AG09309 (cell line): ENCODE results near the gene AMZ1.
"Not testable (repeated sequence)": the region's sequence is repeated elsewhere in the genome, so short reads cannot be mapped to it uniquely, and the experiment has no call there.

Experiments
- DNase-seq: peaks from one replicate; pipeline ENCODE4 v3.0.0-alpha.2; 2010; ENCODE audit warnings: low read depth
- H3K4me3 ChIP-seq: 2 replicates; pipeline ENCODE4 v1.5.1; 2011; ENCODE audit warnings: mild to moderate bottlenecking, low read depth, low read length, moderate library complexity; ENCODE audit not compliant: control insufficient read depth
- TF ChIP-seq, protein P1 (sequence below): IDR thresholded peaks from 2 replicates; pipeline ENCODE4 v1.5.1; 2011; ENCODE audit warnings: mild to moderate bottlenecking, low read depth, low read length, inconsistent platforms; ENCODE audit not compliant: insufficient read depth, control insufficient read depth; ENCODE audit errors: missing control alignments

AMZ1 gene

DNA sequence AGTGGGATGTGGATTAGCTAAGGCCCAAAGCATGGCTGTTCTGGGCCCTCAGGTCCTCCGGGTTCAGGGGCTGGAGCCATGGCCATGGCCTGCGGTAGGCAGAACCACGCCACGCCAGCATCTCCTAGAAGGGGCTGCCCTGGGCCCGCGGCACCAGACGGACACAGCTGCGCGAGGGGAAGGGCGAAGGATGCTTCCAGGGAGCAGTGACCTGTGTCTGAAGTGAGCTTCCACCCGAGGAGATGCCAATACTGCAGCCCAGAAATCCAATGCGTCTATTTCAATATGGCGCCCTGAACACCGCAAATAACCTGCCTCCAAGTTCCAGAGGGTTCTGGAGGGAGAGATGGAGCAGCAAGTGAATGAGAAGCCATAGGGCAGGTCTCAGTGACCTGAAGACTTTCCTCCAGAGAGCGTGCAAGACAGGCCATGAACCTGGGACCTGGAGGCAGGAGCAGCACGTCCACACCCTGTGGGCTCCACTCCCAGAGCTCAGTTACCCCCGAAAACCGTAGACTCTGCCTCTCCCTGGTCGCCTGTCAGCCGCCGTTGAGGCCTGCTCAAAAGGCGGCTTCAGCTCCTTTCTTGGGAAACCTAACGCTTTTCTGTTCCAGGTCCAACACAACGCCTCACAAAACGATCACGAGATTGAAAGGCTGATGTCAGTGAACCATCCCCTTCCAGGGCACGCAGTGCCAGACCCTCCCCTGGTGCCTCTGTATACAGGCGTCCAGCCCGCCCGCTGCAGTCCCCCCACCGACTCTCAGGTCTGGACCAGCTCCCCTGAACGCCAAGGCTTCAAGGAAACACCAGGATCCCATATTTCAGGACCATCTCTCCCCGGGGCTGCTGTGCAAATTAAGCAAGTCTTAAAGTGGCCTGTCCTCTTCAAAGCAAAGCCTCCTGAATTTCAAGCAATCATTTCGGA lies 37.4 kb downstream of the AMZ1 start:
- TF ChIP-seq, protein P1, sequence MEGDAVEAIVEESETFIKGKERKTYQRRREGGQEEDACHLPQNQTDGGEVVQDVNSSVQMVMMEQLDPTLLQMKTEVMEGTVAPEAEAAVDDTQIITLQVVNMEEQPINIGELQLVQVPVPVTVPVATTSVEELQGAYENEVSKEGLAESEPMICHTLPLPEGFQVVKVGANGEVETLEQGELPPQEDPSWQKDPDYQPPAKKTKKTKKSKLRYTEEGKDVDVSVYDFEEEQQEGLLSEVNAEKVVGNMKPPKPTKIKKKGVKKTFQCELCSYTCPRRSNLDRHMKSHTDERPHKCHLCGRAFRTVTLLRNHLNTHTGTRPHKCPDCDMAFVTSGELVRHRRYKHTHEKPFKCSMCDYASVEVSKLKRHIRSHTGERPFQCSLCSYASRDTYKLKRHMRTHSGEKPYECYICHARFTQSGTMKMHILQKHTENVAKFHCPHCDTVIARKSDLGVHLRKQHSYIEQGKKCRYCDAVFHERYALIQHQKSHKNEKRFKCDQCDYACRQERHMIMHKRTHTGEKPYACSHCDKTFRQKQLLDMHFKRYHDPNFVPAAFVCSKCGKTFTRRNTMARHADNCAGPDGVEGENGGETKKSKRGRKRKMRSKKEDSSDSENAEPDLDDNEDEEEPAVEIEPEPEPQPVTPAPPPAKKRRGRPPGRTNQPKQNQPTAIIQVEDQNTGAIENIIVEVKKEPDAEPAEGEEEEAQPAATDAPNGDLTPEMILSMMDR, result no peak
- no peak overlapping the region for H3K4me3 ChIP-seq
- no peak for DNase-seq

DNA sequence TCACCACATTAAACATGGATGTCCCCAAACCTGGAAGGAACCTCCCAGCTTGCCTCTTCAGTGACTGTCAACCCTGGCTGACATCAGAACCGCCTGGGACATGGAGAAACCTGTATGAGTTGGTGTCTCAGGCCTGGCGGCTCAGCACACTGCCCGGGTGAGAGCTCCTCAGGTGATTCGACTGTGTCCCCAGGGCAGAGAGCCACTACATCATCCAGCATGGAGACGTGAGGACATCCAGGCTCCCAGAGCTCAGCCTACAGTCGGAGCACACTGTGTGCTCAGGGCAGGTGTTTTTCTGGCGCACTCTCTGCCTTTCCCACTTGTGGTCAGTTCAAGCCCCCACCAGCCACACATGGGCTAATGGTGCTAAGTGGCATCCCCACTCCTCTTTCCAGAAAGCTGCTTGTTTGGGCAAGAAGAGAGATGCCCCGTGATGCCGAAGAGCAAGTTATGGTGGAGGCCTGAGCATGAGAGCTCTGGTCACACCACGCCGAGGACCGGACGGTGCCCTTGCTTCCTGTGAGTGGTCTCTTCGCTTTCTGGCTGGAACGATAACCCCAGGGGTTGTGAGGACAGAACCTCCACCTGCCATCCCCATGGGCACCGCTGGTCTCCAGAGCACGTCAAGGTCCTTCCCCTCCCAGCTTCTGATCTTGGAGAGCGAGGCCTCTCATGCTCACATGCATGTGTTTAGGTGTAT lies 38.5 kb downstream of the AMZ1 start:
- H3K4me3 ChIP-seq, result no peak overlapping the region
- TF ChIP-seq, protein P1, result no peak
- DNase-seq, result no peak

DNA sequence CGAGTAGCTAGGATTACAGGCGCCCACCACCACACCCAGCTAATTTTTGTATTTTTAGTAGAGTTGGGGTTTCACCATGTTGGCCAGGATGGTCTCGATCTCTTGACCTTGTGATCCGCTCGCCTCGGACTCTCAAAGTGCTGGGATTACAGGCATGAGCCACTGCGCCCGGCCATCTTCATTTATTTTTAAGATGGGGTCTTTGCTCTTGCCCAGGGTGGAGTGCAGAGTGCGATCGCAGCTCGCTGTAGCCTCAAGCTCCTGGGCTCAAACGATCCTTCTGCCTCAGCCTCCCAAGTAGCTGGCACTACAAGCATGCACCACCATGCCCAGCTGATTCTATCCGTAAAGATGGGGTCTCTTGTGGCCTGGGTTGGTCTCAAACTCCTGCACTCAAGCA lies 39.2 kb downstream of the AMZ1 start:
- not testable (repeated sequence) for DNase-seq, H3K4me3 ChIP-seq

DNA sequence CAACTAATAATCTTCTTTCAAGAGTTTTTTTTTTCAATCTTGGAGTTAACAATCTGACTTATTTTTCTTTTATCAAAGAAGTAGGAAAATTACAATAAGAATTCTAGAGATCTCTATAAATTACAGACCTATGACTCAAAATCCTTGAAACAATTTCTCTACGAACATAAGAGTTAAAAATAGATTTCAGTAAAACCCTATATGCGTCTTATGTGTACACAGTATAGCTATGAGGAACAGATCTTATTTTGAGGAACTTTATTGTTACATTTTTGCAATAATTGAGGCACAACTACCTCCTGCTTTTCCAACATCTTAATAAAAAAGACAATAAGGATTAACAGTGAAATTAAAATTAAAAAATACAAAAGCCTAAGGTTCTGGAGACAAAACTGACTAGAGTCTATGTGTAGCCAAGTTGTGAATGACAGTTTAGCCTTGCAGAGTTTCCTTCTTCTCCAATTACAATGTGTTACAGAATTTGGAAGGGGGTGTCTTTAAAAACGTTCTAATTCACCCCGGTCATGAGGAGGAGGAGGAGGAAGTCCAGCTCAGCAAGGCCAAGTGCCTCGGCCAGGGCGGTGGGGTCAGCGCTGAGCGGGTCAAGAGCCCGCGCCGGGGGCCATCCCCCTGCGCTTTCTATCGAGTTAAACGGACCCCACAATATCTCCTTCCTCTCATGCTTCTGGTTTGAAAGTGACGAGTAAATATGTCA lies 40.5 kb downstream of the AMZ1 start:
- TF ChIP-seq, protein P1, result no peak
- H3K4me3 ChIP-seq, result no peak overlapping the region
- DNase-seq, result no peak

DNA sequence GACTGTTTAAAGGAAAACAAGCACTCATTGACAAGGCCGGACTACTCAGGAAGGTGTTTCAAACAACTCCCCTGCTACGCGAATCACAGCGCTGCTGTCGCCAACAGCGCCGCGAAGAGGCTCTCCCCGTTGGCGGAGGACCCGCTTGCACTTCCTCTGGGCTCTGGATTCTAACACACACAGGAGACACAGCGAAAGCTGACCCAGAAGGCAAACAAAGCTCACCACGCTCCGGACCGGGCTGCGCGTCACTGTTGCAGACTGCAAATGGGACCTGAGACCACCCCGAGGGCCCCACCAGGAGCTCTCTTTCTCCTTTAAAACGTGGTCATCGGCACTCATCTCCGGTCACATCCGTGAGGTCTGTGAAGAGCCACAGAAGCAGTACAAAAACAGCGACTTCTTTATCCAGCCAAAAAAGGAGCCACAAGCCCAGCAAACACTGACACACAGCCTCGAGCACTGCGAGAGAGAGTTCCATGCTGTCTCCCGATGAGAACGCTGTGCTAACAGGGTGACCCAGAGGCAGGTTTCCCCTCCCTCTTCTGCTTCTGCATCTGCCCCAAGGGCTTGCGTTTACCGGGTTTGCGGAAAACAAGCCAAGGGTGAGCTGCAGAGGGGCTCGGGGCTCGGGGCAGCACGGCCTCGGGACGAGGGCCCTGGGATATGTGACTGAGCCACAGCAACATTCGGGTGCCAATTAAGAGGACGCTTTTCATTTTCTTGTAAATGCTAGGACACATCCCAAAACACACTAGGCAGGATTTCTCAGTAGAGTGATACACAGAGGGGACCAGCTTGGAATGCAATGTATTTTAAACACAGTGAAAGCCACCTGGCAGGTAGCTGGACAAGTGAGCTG lies 41.3 kb downstream of the AMZ1 start:
- DNase-seq, result no peak
- TF ChIP-seq, protein P1, result no peak
- H3K4me3 ChIP-seq, result no peak overlapping the region

DNA sequence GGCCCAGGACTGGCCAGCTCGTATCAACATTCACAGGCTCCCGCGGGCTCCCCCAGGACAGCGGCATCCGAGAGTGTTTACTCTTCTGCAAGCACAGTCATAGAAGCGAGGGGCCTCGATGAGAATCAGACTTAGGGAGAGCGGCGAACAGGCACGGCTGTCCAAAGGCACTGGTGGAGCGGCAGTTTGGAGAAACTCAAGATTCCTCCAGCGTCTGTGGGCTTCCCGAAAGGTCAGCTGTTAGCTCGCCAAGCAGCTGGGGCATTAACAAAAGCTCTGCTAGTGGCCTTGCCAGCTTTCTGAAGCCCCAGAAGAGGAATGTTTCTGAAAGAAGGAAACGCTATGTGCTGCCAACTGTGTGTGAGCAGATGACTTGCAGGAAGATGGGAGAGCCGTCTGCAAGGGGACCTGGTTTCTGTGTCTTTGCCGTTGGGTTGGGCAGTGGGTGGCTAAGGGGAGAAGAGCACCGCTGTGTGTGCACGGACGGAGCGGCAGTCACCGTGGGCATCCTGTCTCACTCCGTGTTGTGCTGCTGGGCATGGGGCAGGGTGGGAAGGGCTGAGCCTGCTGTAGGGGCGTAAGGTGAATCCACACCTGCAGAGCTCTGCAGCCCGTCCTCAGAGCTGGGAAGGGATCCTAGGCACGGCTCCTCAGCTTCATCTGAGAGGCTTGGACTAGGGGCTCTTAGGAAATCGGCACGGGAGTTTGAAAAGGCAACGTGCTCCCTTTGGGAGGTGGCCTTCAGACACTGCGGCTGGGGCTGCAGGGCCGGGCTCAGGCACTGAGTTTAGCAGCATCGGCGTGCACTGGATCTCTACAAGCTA lies 42.1 kb downstream of the AMZ1 start:
- DNase-seq, result no peak
- H3K4me3 ChIP-seq, result no peak overlapping the region

More for the DNA sequence above, 42.1 kb downstream of the AMZ1 start:
- TF ChIP-seq, protein P1, result no peak
